Large intestine (tissue), 3 donors: ENCODE results near the gene ANKRD39. TPM values are rescaled to one million over a fixed set of nuclear protein-coding genes. Genes with fewer than 3 reads are reported as not detected.

Source experiments
- DNase-seq, 2 donors: peaks; one replicate each; pipeline versions ENCODE4 v3.0.0 to v3.0.0-alpha.2; 2013
- H3K27ac ChIP-seq: one replicate; pipeline ENCODE4 v1.5.1; 2013; ENCODE audit warnings: low read length
- H3K27me3 ChIP-seq: 2 replicates; pipeline ENCODE4 v1.6.1; 2013; ENCODE audit warnings: low read length; ENCODE audit not compliant: control insufficient read depth, insufficient read depth
- H3K36me3 ChIP-seq: 2 replicates; pipeline ENCODE4 v1.6.1; 2013; ENCODE audit warnings: low read length; ENCODE audit not compliant: control insufficient read depth, insufficient read depth
- H3K4me1 ChIP-seq: one replicate; pipeline ENCODE4 v1.6.1; 2013; ENCODE audit warnings: low read length; ENCODE audit not compliant: control insufficient read depth, insufficient read depth
- H3K4me3 ChIP-seq: one replicate; pipeline ENCODE4 v1.5.1; 2013; ENCODE audit warnings: low read length
- H3K9me3 ChIP-seq: one replicate; pipeline ENCODE4 v1.6.1; 2013; ENCODE audit warnings: mild to moderate bottlenecking, low read depth, low read length, moderate library complexity; ENCODE audit not compliant: control insufficient read depth
- WGBS: methylation state at CpG from one replicate; pipeline ENCODE4 v1.1.5; 2013; ENCODE audit warnings: low lambda C conversion rate; ENCODE audit not compliant: insufficient coverage; 5-methylcytosine and 5-hydroxymethylcytosine counted together
- polyA plus RNA-seq: library from polyadenylated mRNA; unstranded; fragments of 120-200 nt; gene quantifications from one replicate; pipeline ENCODE4 v1.2.1, GENCODE V29; 2013

ANKRD39 gene
- polyA plus RNA-seq, 1 donor, result 9.6 TPM

- H3K27ac ChIP-seq, result peak overlapping the region; percentile 30
- no peaks in the 10 kb centered on the region for H3K9me3 ChIP-seq
- H3K4me1 ChIP-seq, result peaks cover 19% of the 10 kb centered on the region
- H3K36me3 ChIP-seq, result no peaks in the 10 kb centered on the region
- no peak overlapping the region for H3K4me3 ChIP-seq
- no peak for DNase-seq
- H3K27me3 ChIP-seq, result no peaks in the 10 kb centered on the region
- 100% methylated on average over 1 of the region's 18 CpGs for WGBS
Observed at GRCh38 chr2:96887493-96888012, 29.7 kb upstream of the ANKRD39 start.

- H3K27me3 ChIP-seq, result no peaks in the 10 kb centered on the region
- no peak for DNase-seq
- WGBS, result 93% methylated on average over 3 of the region's 23 CpGs
- no peak overlapping the region for H3K4me3 ChIP-seq
- H3K27ac ChIP-seq, result no peak overlapping the region
- H3K9me3 ChIP-seq, result no peaks in the 10 kb centered on the region
- H3K4me1 ChIP-seq, result peaks cover 18% of the 10 kb centered on the region
- H3K36me3 ChIP-seq, result no peaks in the 10 kb centered on the region
Observed at GRCh38 chr2:96885432-96886347, 27.9 kb upstream of the ANKRD39 start.

DNA sequence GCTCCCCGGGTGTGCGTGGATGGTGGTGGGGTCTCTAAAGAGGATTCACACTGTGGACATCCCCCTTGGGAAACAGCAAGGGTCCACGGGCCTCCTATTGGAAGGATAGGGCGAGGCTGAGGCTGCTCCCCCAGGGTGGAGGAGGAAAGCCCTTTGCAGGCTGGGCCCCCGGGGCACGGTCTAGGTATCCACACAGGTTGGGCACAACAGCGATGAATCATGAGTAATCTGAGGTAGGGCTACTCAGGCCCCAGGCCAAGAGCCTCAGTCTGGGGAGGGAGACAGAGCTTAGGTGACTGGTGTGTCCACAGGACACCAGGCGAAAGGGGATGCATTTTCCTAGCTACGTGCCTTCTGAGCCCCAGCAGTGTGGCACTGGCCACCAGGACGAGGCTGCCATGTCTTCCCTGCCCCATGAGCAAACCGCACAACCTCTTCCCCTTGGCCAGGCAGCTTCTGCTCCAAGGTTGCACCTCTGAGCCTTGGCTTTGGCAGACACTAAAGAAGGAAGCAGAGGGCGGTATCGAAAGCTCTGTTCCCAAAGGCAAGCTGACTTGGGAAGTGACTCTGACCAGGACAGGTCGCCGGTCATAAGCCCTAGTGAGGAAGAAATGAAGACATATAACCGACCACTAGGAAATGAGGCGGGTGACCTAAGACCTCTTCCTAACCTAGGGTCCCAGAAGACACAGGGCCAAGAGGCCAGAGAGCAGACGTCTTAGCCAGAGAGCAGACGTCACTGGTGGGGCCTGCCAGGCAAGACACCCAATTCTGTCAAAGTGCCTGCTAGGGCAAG, 26.7 kb upstream of the ANKRD39 start:
- Histone ChIP-seq H3K27ac (no peak overlapping the region), H3K27me3 (no peaks in the 10 kb centered on the region), H3K9me3 (no peaks in the 10 kb centered on the region), H3K36me3 (no peaks in the 10 kb centered on the region), H3K4me3 (no peak overlapping the region), H3K4me1 (peaks cover 18% of the 10 kb centered on the region)
- WGBS, result no CpG with 5 or more reads among the region's 19 CpGs
- DNase-seq, result no peak

GRCh38 chr2:96883306-96883705, 25.5 kb upstream of the ANKRD39 start:
- DNase-seq, result no peak
- H3K9me3 ChIP-seq, result no peaks in the 10 kb centered on the region
- H3K4me1 ChIP-seq, result peaks cover 15% of the 10 kb centered on the region
- H3K27me3 ChIP-seq, result no peaks in the 10 kb centered on the region
- H3K36me3 ChIP-seq, result no peaks in the 10 kb centered on the region
- H3K4me3 ChIP-seq, result no peak overlapping the region
- no peak overlapping the region for H3K27ac ChIP-seq
- no CpG with 5 or more reads among the region's 9 CpGs for WGBS

DNA sequence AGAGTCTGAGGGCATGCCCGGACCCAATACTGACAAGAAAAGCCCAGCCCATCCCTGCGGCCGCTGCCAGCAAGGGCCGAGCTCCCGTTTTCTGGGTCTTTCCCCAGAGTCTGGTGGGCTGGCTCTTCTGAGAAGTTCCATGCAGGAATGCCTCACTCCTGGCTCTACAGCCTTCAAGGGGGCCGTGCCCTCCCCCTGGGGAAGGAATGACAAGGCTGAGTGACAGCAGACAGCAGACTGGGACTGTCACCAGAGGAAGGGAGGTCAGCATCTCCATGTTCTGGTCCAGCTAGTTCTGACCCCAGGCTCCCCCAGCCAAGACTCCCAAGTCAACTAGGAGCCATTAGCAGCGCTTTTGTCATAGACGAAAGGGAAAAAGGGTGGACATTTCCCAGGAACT, 25.1 kb upstream of the ANKRD39 start:
- Histone ChIP-seq H3K36me3 (no peaks in the 10 kb centered on the region), H3K4me3 (no peak overlapping the region), H3K27me3 (no peaks in the 10 kb centered on the region), H3K9me3 (no peaks in the 10 kb centered on the region), H3K4me1 (peaks cover 11% of the 10 kb centered on the region), H3K27ac (no peak overlapping the region)
- no CpG with 5 or more reads among the region's 8 CpGs for WGBS
- DNase-seq, result no peak

- no peaks in the 10 kb centered on the region for H3K36me3 ChIP-seq
- no peak overlapping the region for H3K4me3 ChIP-seq
- no peaks in the 10 kb centered on the region for H3K27me3 ChIP-seq
- H3K27ac ChIP-seq, result no peak overlapping the region
- WGBS, result no CpG with 5 or more reads among the region's 12 CpGs
- peaks cover 4% of the 10 kb centered on the region for H3K4me1 ChIP-seq
- H3K9me3 ChIP-seq, result no peaks in the 10 kb centered on the region
- DNase-seq, result no peak
Observed at GRCh38 chr2:96882230-96882629, 24.4 kb upstream of the ANKRD39 start.

DNA sequence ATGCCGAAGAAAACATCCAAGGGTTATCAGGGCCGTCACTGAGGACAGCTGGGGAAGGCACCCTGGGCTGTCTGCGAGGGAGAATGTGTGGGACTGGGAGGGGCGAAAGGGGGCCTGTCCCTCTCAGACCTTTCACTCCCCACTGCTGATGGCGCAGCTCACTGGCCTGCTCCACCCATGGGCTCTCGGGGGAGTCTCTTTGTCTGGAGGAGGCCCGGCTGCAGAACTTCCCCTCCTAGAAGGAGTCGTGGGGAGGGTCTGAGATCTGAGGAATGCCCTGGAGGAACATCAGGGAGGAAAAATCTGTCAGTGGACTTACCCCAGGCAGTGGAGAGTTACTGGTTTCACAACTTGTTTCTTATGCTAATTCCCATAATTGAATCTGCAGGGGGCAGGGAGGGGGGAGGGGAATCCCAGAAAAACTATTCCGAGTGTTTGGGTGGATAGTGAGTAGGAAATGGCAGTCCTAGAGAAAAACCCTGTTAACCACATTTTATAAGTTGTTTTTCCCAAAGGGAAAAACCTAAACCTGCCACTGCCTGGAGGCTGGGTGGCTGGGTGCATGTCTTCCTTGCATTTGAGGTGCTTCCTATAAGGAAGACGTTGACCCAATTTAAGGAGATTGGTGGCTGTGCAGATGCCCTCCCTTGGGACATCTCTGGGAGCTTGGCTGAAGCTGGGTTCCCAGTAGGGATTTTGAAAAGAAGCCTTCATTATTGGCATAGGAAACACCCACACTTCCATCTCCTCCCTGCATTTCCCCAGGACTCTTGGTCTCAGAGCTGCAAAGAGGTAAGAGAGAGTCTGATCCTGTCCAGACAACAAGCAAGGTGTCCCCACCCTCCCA, 23.8 kb upstream of the ANKRD39 start:
- H3K27me3 ChIP-seq, result no peaks in the 10 kb centered on the region
- DNase-seq, result no peak
- peaks cover 2% of the 10 kb centered on the region for H3K4me1 ChIP-seq
- no peak overlapping the region for H3K27ac ChIP-seq
- no CpG with 5 or more reads among the region's 10 CpGs for WGBS
- no peak overlapping the region for H3K4me3 ChIP-seq
- no peaks in the 10 kb centered on the region for H3K36me3 ChIP-seq
- no peaks in the 10 kb centered on the region for H3K9me3 ChIP-seq

GRCh38 chr2:96880891-96881273, 23.1 kb upstream of the ANKRD39 start:
- no peak overlapping the region for H3K27ac ChIP-seq
- peaks cover 2% of the 10 kb centered on the region for H3K4me1 ChIP-seq
- H3K36me3 ChIP-seq, result no peaks in the 10 kb centered on the region
- H3K4me3 ChIP-seq, result no peak overlapping the region
- DNase-seq, result no peak
- no peaks in the 10 kb centered on the region for H3K9me3 ChIP-seq
- WGBS, result no CpG with 5 or more reads among the region's 6 CpGs
- H3K27me3 ChIP-seq, result no peaks in the 10 kb centered on the region

DNA sequence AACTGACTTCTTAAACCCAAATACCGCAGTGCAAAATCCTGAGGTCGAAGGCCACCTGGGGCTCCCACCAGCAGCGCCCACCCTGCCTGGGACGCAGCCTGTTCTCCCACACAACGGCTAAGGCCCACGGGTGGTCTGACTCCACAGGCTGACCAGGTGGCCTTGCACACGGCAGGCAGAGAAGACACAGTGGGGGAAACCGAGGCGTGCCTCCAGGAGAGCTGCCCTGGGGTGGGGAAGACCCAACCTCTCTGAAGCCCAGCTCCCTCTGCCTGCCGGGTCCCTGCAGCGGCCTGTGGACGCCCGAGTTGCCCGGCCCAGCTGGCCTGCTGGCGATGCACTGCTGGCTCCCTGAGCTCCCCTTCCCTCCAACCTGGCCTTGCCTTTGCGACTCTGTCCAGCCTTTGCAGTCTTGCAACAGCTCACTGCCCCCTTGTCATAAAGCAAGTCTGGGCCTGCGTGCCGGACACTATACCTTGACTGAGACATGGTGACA, 21.8 kb upstream of the ANKRD39 start:
- Histone ChIP-seq H3K36me3 (no peaks in the 10 kb centered on the region), H3K4me1 (peaks cover 12% of the 10 kb centered on the region), H3K9me3 (no peaks in the 10 kb centered on the region), H3K27ac (no peak overlapping the region), H3K27me3 (peaks cover 3% of the 10 kb centered on the region), H3K4me3 (no peak overlapping the region)
- no peak for DNase-seq
- WGBS, result no CpG with 5 or more reads among the region's 18 CpGs
